Effector CD4-positive, alpha-beta T cell (primary cell): ENCODE measurements around the gene CATSPER3.

ENCODE experiments used
- DNase-seq: peaks from one replicate; pipeline ENCODE4 v3.0.0-alpha.2; 2020

The CATSPER3 gene

DNA sequence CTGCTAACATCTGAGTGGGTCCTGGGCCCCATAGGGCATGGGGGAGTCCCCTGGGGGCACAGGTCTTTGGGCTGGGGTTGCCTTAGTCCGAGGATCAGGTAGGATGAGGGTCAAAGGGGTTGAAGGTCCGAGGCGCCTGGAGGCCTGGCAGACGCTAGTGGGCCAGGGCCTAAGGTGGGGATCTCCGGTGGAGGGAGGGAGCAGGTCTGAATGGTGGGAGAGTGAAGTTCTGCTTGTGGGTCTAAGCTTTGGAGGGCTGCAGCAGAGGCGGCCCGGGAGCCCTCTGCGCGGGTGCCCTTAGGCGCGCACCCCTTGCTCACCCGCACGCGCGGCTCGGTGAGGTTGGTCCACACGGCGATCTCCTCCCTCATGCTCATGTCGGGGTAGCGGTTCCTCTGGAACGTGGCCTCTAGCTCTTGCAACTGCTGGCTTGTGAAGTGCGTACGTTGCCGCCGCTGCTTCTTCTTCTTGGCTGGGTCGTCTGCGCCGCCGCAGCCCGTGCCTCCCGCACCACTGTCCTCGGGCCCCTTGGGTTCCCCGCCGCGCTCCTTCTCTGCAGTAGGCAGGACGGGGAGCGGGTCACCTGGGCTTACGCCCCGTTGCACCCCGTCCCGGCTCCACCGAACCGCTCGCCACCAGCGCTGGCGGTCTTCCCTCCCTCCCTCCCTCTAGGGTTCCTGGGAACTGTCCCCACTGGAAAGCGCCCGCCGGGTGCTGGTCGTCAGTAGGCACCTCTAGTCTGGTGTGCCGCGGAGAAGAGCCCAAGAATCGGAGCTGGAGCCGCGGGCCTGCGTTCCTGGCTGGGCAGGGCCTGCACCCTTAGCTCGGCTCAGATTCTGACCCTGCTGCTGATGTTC is 63.5 kb downstream of the CATSPER3 start:
- DNase-seq, result no peak

DNA sequence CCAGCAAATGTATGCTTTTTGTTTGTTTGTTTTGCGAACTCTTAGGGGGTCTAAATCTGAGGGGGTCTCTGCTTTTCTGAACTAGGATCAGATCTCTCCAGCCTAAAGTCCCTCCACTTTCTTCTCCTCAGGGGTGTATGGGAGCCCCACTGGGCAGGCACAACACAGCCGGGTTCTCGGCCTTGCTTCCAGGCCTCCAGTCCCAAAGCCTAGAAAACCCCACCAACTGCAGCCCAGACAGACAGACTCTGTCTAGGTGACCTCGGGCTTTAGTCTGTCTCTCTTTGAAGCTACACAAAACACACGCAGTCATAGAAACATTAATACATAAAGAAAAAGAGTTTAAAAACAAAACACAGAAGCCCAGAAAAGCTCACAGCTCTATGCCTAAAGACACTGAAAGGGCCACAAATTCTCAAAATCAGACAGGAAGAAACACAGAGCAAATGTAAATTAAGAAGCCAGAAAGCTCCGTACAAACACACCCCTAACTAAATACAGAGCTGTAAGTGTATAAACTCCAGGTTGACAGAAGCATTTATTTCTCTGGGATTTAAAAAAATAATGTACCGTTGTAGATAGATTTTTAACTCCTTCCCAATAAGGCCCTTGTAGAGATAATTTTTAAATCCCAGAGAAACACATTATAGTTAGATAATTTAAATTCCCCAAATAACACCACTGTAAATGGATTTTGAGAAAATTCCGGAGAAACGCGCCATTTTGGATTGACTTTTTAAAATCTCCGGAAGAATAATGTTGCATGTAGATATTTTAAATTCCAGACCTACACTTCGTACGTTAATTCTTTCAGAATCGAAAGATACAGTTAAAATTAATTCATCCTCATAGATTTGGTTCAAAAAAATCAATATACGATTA is 64.3 kb downstream of the CATSPER3 start:
- DNase-seq, result no peak

DNA sequence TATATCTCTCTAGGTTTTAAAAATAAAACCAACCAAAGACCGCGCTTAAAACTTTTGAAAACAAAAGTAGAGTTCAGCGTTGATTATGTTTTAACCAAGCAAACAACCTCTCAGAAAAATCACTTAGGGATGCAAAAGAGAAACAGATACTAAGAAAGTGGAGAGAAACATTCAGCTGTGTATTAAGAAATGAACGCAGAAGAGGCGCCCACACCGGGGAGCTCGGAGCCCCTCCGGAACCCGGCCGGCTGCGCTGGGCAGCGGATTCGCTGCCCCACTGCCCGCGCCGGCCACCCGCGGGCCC is 64.9 kb downstream of the CATSPER3 start:
- no peak for DNase-seq

DNA sequence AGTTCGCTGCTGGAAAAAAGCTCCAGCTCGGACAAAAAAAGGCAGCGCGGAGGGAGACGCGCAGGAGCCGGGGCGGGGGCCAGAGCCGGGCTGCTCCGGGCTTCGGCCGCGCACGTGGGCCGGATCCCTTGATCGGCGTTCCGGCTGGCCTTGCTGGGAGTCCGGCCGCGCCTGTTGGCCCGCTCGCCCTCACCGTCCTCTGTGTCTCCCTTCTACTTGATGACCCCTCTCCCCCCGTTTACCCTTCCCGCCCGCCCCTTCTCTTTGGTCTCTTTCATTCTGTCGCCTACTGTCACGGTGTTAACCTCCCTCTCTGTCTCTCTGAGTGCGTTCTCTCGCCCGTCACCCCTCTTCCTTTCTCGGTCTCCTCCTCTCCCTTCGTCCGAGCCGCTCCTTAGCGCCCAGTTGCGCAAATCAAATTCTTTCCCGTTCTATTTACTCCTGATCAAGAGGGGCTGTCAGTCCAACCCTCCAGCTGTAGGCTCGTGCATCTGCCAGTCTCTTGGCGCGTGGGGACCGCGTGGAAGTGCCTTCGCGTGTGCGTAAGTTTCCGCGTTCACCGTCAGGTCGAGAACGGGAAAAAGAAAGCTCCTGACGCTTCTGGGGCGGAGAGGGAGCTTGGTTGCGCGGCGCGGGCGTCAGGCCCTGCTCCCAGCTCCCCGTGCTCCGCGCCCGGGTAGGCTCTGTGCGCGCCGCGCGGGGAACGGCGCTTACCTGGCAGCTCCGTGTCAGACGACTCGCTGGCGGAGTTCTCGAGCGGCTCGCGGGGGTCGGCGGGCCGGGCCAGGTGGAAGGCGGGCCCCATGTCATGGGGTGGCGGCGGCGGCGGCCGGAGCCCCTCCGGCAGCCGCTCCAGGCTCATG is 65.5 kb downstream of the CATSPER3 start:
- no peak for DNase-seq

DNA sequence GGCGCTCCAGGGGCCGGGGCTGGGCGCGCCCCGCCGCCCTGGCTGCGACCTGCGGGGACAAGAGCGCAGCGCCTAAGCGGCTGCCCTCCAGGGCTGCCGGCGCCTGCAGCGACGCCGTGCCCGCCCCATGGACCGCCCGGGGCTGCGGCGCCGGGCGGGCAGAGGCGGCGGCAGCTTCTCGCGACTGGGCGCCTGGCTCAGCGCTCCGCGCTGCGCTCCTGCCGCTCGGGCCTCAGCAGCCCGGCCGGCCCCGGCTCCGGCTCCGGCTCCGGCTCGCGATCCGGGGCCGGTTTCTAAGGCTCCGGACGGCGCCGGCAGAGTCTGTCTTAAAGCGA is 66.2 kb downstream of the CATSPER3 start, which contains the start of gene PITX1:
Gene PITX1, minus strand, starts transcription at position 328 of the 335 bp plus-strand sequence. CDS start 347 bp downstream, outside the sequence.
- no peak for DNase-seq

DNA sequence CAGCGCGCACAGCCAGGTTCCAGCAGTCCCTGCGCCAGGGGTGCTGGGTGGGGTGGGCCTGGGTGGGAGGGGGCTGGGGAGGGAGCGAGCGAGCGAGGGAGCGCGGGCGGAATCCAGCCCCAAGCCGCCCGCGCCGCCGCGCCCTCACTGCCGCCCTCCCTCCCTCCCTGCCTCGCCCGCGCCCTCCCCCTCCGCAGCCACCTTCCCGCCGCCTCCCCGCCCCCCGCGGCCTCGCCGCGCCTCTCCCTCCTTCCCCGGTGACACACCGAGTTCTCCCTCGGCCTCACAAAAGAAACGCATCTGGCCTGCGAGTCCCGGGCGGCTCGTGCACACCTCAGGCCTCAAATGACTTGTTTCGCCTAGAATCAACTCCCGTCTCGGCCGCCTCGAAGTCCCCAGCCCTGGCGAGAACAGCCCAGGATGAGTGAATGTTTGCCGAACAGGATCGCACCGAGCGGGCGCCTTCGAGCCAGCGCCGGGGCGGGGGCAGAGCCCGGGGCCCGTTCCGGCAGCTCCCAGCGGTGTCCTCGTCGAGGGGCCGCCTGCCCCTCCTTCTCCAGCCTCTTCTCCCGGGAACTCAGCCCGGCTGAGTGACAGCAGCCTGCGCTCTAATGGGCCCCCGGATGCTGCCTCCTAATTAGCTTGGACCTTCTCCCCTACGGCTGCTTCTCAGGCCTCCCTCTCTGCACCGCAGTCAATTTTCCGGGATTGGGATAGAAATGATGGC is 66.7 kb downstream of the CATSPER3 start:
- no peak for DNase-seq

DNA sequence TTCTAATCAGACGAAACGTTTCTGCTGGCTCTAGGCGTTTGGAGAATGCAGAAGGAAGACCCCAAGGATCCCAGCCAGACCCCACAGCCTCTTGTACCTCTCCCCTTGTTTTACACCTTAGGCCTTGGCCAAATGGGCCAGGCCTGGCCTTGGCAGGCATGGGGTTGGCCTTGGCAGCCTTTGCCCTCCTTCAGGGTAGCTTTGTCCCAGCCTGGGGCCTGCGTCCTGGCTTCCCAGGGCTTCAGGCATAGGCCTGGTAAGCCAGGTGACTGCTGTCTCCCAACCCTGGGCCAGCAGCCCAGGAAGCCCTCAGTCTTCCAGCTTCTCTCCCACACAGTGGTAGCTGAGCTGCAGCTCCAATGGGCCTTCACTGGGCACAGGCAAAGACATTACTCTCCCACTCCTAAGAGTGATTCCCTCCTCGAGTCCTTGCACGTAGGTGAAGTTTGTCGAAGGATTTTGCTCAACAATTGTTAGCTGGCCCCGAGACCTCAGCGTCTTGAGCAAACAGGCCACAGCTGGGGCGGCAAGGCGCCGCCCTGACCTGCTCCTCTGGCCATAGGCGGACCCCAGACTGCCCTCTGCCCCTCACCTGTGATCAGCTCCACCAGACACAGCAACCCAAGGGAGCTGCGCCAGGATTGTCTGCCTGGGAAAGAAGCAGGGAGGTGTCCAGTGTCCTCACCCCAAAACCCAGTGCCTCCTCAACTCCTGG is 67.4 kb downstream of the CATSPER3 start:
- DNase-seq, result no peak

DNA sequence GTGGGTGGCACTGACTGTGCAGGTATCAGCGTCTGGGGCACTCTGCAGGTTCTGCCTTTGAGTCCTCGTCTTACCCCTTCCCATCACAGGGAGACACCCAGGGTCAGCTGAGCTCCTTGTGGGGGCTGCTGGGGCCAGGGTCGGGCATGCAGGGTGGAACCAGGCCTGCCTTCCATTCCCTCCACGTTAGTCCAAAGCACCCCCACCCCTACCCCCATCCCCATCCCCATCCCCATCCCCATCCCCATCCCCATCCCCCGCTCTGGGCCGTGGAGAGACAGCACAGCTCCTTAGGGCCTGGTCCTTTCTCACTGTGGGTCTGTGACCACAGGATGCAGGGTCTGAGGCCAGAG is 67.9 kb downstream of the CATSPER3 start:
- DNase-seq, result no peak

DNA sequence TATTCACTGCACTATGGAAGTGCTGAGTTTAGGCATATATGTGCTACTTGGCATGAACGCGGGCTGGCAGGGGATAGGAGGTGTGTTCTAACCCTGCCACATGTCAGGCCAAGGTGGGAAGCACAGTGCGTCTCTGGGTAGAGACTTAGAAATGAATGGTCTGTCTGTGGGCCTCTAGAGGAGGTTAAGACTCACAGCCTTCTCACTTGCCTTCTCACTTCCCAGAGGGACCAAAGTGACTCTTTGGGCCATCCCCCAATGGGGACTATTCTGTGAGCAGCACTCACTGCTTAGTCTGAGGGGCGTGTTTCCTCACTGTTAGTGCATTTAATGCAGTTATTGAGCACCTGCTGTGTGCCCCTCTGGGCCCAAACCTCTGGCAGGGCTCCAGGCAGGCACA is 68.7 kb downstream of the CATSPER3 start:
- DNase-seq, result no peak

DNA sequence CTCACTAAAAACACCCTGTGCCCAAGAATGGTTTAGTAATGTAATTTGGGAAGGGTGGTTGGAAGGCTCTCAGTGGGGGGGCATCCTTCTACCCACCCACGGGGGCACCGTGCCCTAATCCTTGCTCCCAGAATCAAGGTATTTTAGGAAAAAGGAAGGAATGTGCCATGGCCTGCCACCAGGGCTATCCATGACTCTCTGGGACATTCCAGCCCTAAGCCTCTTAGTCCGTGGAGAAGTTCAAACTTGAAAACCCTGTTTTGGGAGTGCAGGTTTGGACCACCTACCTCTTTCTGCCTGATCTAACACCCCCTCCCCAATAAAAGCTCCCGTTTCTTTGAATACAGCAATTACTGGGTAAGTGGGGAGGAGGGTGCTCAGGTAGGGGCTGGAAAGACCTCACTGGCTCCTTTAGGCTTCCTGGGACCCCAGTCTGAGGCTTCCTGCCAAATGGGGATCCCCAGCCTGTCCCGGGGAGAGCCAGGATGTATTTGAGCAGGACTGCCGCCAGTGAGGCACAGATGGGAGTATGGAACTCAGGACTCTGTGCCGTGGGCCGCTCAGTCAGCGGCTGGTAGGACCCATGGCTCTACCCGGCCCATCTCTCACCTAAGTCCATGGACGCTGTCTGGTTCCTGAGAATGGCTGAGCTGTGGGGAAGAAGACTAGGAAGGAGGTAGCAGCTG is 70.0 kb downstream of the CATSPER3 start:
- DNase-seq, result no peak

DNA sequence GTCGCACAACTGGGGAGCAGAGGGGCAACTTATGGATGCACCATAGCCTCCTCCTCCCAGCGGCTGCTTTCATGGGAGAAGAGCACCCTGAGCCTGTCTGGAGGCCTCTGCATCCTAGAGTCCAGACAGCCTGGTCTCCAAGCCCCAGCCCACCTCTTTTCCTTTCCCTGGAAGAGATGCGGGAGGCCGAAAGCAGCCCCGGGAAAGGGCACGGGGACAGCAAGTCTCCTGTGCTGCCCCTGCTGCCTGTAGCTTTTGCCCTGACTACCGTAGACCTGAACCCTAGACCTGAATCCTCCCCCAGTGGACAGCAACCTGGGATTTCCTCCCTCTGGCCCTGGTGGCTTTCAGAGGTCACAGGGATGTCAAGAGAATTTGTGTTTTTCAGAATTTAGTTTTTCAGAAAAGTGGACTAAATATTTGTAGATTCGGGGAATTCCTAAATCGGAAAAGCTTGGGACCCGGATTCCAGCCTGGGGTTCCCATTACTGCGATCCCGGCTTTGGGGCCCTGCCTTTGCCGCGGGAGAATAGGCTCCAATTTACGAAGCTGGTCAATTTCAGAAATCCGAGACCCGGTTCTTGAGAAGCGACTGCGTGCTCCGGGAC is 70.6 kb downstream of the CATSPER3 start:
- no peak for DNase-seq

DNA sequence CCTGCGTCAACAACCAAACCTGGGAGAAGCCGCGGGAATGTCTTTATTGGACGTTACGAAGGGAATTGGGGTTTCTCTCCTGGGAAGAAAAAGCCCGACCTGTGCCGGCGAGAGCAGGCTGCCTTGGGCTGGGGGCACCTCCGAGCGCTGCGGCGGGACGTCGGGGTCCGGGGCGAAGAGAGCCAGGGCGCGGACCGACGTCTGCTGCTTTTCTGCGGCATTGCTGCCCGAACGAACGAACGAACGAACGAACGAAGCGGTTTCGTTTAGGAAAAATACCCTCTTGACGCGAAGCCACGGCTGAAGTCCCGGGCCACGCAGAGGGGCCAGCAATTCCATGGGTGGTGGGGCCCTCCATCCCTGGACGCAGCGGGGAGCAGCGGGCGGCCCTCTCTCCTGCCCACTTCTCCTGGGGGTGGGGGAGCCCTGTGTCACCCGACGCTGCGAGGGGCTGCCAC is 71.1 kb downstream of the CATSPER3 start:
- DNase-seq, result no peak

DNA sequence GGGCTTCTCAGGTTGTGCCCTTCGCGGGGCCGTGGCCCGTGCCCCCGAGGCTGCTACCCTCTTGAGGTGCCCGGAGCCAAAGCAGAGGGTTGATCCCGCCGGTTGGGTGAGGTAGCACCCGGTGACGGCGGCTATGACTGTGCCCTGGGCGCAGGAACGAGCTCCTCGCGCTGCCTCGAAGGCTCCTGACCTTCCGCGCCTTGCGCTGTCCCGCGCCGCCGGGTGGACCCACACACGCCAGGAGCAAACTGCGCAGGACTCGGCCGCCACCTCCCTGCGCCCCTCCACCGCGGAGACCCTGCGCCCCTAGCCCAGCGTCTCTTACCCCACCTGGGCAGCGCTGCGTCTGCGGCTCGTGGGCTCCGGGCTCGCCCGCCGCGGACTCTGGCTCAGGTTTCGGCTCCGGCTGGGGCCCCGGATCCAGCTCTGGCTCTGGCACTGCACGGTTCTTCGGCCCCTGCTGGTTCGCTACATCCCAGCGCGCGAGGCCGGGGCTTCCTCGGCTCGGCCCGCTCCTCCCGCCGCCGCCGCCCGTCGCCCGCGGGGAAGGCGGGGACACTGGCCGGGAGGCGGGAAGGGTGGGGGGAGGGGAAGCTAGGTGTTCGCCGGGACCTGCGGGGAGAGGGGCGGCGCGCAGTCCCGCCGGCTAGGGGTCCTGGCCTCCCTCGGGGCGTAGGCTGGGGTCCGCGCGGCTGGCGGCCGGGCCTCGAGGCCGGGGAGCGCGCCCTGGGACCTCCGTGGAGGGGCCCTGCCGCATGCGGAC is 71.7 kb downstream of the CATSPER3 start:
- no peak for DNase-seq

DNA sequence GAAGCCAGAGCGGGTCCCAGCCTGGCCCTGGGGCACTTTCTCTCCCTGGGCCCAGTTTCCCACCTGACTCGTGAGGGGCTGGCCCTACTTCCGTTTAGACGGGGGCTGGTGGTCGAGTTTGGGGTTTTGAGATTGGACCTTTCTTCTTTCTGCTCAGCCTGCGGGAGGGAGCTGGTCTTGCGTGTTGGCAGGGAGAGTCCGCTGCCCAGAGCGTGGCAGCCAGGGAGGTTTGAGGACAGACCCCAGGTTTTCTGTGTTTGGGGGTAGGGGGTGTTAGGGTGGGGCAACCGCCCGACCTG is 72.3 kb downstream of the CATSPER3 start:
- DNase-seq, result no peak

DNA sequence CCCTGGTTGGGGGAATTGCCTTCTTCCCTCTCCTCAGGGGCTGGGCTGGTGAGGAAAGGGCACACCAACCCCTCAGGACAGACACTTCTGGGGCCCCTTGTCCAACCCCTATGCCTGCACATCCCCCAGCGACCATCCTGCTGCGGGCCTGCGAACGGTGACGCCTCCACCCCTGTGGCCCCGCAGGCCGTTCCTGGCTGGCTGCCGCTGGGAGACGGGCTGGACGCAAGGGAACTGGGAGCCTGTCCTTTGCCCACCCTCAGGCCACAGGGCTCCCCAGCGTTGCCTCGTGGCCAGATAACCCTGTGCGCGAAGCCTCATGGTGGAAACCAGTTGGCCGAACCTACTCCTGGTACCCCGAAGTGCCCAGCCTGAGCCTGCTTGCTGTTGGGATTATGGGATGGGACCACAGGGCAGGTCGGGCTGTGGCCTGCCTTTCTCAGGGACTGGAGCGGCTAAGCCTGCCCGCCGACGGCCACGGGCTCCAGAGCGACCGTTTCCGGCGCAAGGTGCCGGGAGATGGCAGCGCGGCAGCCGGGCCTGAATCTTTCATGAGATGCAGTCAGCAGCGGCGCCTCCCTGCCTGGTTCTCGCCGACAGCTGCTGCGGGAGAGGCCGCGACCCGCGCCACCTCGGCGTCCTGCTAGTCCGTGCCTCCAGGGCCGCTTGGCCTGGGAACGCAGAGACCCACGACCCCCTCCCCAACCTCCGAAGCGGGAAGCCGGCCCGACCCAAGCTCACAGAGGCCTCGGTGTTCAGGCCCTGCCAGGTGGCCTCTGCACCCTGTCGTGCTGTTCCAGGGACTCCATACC is 72.8 kb downstream of the CATSPER3 start:
- DNase-seq, result no peak

DNA sequence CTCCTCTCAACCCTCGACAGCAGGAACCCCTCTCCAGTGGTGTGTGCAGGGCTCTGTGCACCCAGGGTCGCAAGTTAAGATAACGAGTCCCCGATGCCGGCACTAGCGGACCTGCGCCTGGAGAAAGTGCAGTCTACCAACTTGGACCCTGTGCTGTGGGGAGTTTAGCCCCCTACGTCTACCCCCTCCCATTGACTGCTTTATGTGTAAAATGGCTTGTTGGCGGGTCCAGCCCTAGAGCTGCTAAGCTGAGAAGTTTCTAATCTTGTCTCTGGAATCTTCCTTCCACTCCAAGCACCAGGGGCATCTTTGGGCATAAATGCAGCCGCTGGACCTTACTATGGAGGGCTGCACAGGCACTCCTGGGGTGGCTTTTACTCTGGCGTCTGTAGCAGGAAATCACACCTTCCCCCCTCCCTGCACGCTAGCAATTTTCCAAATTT is 73.5 kb downstream of the CATSPER3 start:
- DNase-seq, result no peak

DNA sequence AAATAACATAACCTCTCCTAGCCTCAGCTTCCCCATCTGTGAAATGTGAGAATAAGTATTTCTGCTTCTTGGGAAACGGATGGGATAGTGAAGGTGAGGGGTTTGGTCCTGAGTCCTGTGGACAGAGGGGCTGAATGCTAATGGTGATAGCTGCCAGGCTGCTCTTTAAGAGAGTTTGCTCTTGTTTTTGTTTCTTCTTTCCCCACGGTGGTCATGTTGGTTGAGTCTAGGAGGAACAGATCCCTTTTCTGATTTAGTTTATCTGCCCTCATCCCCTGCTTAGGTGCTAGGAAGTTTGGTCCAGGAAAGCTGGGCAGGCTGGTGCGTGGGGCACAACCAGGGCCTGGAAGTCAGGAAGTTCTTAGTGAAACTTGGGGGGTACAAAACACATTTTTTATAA is 74.0 kb downstream of the CATSPER3 start:
- no peak for DNase-seq

DNA sequence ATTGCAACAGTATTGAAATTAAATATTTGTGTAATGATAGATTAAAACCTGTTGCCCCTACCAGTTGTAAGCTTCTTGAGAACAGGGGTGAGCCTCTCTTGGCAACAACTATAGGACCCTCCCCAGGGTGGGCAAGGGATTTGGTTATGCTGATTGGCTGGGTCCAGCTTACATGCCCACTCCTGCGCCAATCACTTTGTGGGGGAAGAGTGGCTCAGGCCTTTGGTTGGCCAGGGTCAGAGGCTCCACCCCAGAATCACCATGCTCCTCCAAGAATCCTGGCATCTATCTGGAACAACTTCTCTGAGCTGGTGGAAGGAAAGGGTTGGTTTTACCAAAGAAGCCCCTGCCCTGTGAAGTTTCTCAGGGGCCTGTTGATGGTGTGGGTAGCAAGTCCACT is 74.9 kb downstream of the CATSPER3 start:
- no peak for DNase-seq

DNA sequence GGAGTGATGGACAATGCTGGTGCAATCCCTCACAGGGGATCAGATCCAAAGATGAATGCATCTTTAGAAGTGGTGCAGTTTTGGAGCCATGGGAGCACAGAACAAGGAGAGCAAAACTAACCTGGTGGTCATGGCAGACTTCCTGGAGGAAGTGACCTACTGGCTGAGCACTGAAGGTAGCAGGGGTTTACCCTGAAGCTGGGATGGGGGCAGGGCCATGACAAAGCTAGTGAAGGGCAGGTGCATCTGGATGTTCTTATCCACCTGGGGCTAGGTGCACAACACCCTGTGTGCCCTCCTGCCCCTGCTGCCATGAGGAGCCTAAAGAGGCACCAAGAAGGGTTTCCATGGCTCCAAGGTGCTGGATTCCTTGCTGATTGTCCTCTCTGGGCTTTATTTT is 77.8 kb downstream of the CATSPER3 start:
- no peak for DNase-seq
